MM.1S (cell line): ENCODE measurements around the gene VGF.

Experiments used
- EZH2 ChIP-seq: fragments of 300-600 bp; sonication (generic); optimal IDR thresholded peaks from 2 replicates; pipeline ENCODE3; 2017; ENCODE audit warnings: low read depth, mild to moderate bottlenecking, antibody characterized with exemption, low read length, mixed read lengths
- TF ChIP-seq, protein P1 (sequence below): fragments of 300-600 bp; sonication (generic); IDR thresholded peaks from 2 replicates; pipeline ENCODE4 v1.5.1; 2016; ENCODE audit warnings: antibody characterized with exemption, low read length, mixed read lengths

DNA sequence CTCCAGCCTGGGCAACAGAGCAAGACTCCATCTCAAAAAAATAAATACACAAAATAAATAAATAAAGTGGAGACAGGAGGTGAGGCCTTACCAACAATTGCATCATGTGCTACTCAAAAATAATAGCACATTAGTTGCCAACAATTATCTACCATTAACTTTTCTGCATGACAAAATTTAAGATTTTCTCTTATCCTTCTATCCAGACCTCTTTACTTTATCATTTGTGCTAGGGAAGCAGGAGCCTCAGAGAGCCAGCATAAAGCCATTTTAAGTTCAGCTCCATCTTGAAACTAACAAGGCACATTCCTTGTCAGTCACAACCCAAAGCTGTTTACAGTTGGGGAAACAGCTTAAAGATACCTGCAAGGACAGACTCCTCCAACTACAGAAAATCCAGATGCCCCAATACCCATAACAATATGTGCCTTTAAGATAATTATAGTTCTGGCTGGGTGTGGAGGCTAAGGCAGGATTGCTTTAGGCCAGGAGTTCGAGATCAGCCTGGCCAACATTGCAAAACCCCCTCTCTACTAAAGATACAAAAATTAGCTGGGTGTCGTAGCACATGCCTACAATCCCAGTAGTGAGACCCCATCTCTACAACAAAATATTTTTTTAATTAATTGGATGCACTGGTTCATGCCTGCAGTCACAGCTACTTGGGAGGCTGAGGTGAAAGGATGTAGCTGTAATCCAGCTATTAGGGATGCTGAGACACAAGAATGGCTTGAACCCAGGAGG, 13.3 kb downstream of the VGF start:
- TF ChIP-seq, protein P1, sequence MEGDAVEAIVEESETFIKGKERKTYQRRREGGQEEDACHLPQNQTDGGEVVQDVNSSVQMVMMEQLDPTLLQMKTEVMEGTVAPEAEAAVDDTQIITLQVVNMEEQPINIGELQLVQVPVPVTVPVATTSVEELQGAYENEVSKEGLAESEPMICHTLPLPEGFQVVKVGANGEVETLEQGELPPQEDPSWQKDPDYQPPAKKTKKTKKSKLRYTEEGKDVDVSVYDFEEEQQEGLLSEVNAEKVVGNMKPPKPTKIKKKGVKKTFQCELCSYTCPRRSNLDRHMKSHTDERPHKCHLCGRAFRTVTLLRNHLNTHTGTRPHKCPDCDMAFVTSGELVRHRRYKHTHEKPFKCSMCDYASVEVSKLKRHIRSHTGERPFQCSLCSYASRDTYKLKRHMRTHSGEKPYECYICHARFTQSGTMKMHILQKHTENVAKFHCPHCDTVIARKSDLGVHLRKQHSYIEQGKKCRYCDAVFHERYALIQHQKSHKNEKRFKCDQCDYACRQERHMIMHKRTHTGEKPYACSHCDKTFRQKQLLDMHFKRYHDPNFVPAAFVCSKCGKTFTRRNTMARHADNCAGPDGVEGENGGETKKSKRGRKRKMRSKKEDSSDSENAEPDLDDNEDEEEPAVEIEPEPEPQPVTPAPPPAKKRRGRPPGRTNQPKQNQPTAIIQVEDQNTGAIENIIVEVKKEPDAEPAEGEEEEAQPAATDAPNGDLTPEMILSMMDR = no peak
- TF ChIP-seq EZH2 = no peak
